KG1 (cell line): ENCODE data around the gene HVCN1.
"Not testable (repeated sequence)": the region's sequence is repeated elsewhere in the genome, so short reads cannot be mapped to it uniquely, and the experiment has no call there.

ENCODE experiments used
- DNase-seq: peaks from one replicate; lab custom pipeline; 2025; lab: John Stamatoyannopoulos, UW

Gene HVCN1, protein sequence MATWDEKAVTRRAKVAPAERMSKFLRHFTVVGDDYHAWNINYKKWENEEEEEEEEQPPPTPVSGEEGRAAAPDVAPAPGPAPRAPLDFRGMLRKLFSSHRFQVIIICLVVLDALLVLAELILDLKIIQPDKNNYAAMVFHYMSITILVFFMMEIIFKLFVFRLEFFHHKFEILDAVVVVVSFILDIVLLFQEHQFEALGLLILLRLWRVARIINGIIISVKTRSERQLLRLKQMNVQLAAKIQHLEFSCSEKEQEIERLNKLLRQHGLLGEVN

DNA sequence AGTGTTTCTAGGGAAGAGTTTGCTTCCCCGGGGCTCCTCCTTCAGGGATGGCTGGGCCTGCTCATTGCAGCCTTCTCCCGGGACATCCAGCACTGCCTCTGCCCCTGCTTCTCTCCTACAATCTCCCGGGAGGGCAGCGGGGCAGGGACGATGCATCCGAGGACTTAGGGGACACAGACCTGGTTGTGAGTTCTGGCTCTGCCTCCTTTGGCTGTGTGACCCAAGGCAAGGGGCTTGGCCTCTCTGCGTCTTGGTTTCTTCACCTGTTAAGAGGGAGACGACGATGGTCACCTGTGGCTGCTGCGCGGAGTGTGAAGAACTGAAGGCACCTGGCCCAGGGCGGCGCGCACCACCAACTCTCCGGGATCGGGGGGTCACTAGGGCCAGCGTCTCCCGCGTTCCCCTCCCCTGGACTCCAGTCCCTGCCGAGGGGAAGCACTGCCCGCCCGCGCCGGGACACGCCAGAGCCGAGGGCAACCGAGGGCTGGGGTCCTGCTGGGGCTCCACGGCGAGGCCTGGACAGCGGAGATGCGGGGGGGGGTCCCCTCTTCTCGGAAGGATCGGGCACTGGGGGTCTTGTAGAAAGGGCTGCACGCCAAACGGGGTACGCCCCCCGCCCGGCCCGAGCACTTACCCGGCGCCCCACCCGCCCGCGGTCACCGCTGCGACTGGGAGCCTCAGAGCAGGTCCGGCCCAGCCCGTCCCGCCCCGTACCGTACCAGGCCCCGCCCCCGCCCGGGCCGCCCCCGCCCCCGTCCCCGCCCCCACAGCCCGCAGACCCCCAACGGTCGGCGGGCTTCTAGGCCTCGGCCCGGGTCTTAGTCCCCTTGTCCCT lies at the start of gene HVCN1:
HVCN1 (minus strand) TSS at position 670 of the 835 bp plus-strand sequence. CDS start 5,870 bp downstream, outside the sequence.
- no peak for DNase-seq

DNA sequence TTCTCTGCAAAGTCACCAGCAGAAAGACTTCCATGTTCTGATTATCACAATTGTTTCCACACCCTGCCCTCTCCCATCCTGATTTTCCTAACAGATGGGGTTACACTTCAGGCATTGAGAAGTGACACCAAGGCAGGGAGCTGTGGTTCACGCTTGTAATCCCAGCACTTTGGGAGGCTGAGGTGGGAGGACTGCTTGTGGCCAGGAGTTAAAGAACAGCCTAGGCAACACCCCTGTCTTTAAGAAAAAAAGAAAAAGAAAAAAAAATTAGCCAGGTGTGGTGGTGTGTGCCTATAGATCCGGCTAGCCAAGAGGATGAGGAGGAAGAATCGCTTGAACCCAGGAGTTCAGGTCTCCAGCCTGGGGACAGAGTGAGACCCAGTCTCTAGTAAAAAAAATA lies 48.6 kb upstream of the HVCN1 start:
- DNase-seq: no peak

DNA sequence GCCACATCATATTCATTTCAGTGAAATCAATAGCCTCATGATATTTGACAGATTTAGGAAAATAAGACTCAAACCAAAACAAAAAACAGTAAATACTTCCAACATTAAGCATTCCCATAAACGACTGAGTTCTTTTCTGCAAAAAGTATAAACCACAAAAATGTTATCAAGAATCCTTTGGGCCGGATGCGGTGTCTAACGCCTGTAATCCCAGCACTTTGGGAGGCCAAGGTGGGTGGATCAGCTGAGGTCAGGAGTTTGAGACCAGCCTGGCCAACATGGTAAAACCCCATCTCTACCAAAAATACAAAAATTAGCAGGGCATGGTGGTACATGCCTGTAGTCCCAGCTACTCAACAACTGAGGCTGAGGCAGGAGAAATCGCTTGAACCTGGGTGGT lies 48.1 kb upstream of the HVCN1 start:
- not testable (repeated sequence) for DNase-seq

DNA sequence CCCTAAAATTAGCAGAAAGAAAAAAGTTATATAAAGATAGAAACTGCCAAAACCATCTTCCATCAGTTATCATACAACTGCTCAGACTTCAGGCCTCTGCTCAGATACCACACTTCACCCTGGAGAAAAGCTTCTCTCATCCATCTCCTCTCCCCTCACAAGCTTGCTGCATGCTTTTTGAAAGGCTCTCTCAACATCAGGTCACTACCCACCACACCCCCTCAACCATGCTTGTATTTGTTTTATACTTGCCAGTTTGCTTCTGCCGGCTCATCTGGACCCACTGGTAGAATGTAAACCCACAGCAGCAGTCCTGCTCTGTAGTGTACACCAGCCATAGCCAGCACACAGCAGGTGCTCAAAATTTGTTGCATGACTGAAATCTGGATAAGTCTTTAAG lies 45.0 kb upstream of the HVCN1 start:
- no peak for DNase-seq

DNA sequence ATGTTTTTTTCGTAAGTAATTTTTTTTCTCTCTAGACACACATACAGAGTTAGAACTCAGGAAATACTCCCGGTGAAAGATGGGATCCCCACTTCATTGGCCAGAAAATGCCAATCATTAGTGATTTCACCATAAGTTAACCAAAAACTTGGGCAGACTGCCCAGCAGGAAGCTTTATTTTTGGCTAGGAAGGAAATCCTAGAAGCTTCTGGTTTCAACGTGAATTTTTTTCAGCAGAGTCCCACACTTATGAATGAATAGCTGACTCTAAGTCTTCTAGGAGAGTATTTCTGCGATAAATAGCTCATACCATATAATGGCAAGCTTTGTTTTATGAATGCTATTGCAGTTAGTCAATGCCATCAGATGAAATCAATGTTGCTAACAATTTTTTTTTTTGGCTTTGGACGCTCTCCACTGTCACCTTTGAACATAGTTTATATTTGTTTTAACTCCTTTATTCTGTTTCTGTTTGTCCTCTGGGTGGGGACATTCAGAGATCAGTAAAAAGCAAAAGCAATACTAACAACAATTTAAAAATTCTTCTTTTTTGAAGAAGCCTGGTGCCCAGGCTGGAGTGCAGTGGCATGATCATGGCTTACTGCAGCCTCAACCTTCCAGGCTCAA lies 44.3 kb upstream of the HVCN1 start:
- DNase-seq: no peak

DNA sequence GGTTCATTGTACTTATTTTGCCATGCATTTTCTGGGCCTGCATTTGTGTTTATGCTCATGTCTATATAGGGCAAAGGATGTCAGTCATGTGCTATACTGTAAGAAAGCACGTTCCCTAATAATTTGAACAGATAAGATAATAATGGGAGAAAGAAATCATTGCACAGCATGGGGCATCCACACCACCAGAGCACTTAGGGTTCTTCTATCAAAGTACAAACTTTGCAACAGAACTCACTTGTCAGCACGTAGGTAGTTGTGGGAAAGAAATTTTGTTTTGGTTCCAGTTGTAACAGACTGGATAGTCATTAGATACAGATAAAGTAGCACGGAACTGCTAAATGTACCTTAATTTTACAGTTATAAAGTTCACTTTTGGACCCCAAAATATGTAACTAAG lies 43.7 kb upstream of the HVCN1 start:
- no peak for DNase-seq

DNA sequence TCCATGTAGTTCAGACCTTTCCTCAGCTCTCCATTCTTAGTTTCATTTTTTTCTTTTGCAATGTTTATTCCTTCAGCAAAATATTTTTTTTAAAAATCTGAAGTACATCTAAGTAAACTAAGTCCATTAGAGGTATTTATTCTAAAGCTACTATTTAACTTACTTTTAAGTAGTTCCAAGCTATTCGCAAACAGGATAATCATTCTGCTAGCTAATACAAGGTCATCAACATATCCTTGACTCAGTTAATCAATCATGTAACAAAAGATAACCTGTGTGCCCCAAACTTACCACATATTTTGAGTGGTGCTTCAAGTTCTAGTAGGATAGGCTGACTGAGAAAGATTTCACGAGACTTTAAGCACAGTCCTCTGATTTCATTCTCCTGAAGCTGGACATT lies 42.6 kb upstream of the HVCN1 start:
- DNase-seq: no peak

DNA sequence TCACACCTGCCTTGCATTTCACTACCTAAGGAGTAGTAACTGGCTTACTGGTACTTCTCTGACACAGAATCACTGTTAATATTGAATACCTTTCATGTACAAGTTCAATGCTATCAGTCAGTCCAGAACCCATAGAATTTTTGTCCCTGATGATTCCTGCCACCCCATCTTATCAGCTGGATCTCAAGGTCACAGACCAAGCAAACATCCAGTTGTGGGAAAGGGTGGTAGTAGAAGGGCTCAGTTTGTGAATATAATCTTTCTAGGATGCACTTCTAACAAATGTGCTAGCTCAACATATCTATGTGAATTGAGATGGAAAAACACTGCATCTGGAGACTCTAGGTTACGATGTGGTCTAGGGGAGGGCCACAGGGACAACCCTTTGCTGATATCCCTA lies 39.7 kb upstream of the HVCN1 start:
- DNase-seq: no peak

DNA sequence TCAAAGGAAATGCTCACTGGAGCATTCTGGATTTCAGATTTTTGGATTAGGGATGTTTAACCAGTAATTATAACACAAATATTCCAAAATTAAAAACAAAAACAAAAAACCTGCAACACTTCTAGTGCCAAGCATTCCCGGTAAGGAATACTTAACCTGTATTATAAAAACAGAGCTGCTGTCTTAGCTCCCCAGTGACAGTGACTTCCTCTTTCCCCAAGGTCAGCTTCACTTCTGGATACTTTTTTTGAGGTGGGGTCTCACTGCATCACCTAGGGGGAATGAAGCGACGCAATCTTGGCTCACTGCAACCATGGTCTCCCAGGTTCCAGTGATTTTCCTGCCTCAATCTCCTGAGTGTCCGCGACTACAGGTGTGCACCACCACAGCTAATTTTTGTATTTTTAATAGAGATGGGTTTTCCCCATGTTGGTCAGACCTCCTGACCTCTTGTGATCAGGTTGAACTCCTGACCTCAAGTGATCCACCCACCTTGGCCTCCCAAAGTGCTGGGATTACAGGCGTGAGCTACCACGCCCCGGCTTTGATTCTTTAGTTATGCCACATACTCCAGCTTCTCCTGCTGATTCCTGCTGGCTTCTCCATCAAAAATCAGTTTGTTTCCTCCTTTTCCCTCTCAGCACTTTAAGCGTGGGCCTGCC lies 37.9 kb upstream of the HVCN1 start:
- no peak for DNase-seq

DNA sequence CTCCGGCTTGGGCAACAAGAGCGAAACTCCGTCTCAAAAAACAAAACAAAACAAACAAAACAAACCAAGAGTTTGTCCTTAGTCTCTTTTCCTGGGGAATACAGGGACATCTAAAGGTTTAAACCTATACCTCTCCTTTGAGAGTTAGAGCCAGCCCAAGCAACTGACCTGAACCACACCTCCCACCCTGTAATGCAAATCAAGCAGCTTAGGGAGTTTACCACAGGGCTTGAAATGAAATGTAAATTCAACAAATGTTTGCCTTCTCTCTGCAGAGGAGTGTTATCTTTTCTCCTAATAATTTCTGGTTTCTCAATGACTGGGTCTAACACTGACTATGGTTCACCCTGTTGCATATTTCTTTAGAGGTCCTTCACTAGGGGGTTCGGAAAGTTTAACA lies 37.1 kb upstream of the HVCN1 start:
- DNase-seq: no peak

DNA sequence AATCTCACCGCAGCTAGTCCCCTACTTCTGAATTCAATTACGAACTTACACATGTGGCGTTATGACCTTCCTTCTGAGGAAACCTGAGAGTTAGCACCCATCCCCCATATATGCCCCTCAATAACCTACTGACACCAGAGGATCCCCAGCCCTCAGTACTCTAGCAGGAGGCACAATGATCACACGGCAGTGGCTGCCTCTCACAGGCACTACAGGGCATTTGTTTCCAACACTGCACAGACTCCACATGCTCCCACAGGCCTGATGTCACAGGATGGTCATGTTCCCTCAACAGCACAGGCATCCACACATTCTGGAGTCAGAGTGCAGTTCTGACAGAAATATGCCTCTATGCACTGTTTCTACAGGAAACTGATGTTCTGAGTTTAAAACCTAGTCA lies 36.4 kb upstream of the HVCN1 start:
- DNase-seq: no peak

DNA sequence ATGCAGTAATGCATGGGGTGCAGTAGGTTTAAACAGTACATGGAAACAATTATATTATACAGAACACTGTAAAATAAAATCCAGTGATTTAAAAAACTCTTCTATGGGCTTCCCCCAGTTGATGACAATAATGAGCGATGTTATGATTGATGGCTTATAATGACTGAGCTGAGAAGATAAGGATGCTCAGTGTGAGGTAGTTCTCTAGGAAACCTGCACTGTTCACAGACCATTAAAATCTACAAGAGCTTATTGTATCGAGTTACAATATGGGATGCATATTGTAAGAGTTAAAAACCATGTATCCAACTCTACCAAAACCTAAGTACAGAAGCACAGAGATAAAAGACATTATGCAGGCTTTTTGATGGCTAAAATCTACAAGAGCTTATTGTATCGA lies 34.0 kb upstream of the HVCN1 start:
- not testable (repeated sequence) for DNase-seq

DNA sequence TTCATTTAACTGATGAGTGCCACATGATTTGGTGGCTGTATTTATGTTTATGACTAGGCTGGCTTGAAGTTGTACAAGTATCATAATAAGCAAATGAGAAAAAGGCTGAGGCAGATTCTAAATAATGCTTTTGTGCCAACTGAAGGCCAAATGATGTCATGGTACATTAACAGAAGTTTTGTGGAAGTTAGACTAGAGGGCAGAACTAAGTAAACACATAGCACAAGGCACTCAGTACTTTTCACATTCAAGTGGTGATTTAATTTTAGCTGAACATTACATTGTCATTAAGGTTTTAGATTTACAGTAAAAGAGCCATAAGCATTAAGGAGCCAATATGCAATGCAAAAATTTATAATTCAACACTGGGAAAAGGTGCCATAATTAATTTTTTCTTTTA lies 32.7 kb upstream of the HVCN1 start:
- no peak for DNase-seq

DNA sequence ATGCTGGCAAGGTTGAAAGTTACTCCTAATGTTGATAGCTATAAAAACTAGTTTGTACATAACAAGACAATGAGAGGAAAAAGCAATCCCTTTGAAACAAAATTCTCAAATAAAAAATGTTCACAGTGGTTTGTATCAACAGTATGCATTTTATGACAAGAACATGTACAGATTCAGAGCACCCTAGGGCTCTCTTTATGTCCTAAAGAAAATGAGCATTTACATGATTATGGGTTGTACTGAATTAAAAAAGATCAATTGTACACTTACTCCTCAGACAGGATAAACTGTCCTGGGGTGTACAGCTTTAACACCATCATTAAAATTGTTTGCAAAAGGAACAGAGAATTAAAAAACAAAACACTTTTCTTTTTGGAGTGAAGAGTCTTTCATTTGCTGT lies 31.6 kb upstream of the HVCN1 start:
- no peak for DNase-seq

DNA sequence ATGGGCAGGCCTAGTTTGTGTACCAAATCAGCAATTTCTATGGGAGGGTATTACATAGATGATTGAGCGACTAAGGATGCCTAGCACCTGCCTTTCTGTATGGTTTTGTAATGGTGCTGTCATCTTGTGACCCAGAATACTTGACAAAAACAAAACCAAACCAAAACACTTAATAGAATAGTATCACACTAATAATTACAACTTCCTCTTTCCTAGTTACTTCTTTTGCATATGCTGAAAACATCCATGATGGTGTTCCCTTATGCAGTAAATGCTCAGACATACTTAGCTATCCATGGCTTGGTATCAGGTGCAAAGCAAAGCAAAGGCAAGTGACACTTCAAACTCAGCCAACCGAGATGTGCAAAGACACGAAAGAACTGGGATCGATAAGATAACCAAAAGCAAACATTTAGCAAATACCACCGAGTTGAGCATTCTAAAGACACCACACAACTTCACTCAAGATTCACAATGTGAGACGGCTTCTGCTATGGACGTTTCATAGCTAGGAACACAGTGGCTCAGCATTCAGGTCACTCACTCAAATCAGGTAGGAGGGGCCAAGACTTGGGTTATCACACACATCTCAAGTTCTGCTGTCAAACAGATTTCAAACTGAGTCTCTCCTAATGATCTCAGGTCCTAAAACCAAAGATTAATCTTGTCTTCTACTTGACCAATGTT lies 29.4 kb upstream of the HVCN1 start:
- no peak for DNase-seq

DNA sequence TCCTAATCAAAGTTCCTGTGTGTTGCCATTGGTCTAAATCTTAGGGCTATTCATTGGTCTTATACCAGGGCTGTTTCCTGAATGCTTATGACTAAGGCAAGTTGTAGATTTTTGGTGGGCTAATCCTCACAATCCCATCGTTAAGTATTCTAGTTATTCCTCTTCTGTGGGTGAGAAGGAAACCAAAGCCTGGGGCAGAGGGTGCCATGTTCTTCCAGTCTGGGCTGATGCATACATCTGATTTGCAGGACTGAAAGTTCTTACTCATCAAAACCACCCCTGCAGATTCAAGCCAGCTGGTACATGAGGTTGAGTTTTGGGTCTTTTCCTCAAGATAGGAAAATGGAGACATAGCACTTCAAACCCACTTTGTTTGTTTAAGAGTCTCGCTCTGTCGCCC lies 28.1 kb upstream of the HVCN1 start:
- DNase-seq: no peak

DNA sequence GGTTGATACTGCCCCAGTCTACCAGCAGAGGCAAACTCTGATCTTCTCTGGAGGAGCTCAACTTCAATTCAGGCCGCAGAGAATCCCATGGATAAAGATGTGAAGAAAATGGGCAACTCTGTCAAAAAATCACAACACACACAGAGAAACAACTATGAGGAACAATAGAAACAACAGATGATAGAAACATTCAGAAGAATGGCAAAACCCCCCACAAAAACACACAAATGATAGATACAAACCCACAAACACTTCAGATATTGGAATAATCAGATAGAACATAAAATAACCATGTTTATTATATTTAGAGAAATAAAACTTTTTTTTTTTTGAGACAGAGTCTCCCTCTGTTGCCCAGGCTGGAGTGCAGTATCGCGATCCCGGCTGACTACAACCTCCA lies 20.0 kb upstream of the HVCN1 start:
- no peak for DNase-seq

DNA sequence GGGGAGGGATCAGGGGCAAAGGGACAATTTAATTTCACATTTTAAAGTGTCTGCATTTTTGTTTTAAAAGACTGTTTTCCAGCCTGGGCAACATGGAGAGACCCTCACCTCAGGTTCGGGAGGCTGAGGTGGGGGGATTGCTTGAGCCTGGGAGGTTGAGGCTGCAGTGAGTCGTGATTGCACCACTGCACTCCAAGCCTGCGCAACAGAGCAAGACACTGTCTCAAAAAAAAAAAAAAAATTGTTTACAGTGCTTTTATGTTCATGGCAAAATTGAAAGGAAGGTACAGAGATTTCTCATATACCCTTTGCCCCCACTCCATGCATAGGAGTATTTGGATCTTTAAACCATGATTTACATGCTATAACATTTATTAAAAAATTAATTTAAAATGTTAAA lies 16.4 kb upstream of the HVCN1 start:
- no peak for DNase-seq

DNA sequence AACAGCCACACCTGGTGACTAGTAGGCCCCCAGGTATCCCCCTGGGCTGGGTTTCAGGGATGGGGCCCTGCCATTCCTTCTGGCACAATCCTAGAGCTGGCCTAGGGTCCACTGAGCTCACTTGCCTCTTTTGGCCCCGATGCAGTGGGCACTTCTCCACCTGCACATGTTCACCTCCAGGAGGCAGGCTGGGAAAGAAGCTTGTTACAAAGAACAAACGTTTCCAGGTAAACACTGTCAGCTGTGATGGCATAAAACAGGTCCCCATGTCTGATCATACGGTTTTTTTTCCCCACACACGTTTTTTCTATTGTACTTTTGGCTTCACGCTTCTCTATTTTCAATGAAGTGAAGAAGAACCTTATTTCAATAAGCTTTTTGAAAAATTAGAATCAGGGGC lies 15.8 kb upstream of the HVCN1 start:
- DNase-seq: no peak

DNA sequence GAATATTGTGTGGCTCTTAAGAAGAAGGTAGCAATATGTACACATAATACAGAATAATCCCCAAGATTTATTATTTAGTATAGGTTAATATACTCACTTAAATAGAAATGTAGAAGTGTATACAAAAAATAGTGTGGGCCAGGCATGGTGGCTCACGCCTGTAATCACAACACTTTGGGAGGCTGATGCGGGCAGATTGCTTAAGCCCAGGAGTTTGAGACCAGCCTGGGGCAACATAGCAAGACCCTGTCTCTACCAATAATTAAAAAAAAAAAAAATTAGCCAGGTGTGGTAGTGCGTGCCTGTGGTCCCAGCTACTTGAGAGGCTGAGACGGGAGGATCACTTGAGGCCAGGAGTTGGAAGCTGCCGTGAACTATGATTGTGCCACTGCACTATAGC lies 15.3 kb upstream of the HVCN1 start:
- no peak for DNase-seq

DNA sequence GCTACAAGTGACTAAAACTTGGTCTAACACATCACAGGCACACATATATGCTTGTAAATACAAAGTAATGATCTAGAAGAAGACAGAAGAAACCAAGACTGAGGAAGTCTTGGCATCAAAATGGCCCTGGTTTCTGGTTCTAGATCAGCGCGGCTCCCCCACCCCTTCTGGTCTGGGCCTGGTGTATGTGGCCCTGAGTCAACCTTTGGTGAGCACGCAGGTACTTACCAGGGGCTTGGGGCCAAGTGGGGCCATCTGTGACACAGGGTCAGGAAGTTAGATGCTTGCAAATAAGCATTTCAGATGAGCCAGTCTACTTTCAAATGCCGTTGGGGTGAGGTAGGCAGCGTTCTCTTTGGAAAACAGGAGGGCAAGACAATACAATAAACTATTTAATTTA lies 13.2 kb upstream of the HVCN1 start:
- DNase-seq: no peak
